ENCODE measurements around the gene ZNF8.
"Not testable (repeated sequence)": the region's sequence is repeated elsewhere in the genome, so short reads cannot be mapped to it uniquely, and the experiment has no call there.

ZNF8 gene

GRCh38 chr19:58278541-58279041 is at the start of gene ZNF8:
TSS of gene ZNF8 (plus strand) at chr19:58278955. CDS start at chr19:58279082, 127 bp downstream.
- DNase-seq, result peak; percentile 81

GRCh38 chr19:58229255-58229639 is 49.5 kb upstream of the ZNF8 start:
- no peak for DNase-seq

- no peak for DNase-seq
These were observed 41.4 kb upstream of the ZNF8 start for GRCh38 chr19:58237324-58237723.

GRCh38 chr19:58243351-58243750 is 35.4 kb upstream of the ZNF8 start:
- DNase-seq, result no peak

GRCh38 chr19:58248886-58249285 is 29.9 kb upstream of the ZNF8 start:
- no peak for DNase-seq

GRCh38 chr19:58252102-58252685 is 26.6 kb upstream of the ZNF8 start:
- no peak for DNase-seq

- not testable (repeated sequence) for DNase-seq
These were observed 20.5 kb upstream of the ZNF8 start for GRCh38 chr19:58258259-58258658.

- DNase-seq, result no peak
These were observed 17.2 kb upstream of the ZNF8 start for GRCh38 chr19:58261600-58261967.

- no peak for DNase-seq
These were observed 16.5 kb upstream of the ZNF8 start for GRCh38 chr19:58261968-58262921.

GRCh38 chr19:58262922-58263296 is 15.8 kb upstream of the ZNF8 start:
- no peak for DNase-seq

GRCh38 chr19:58265100-58265499 is 13.7 kb upstream of the ZNF8 start:
- no peak for DNase-seq

GRCh38 chr19:58268344-58268743 is 10.4 kb upstream of the ZNF8 start:
- no peak for DNase-seq

GRCh38 chr19:58274771-58275201 is 4.0 kb upstream of the ZNF8 start:
- DNase-seq, result no peak

- no peak for DNase-seq
These were observed 3.2 kb upstream of the ZNF8 start for GRCh38 chr19:58275564-58275963.

GRCh38 chr19:58277197-58277596 is 1.6 kb upstream of the ZNF8 start:
- no peak for DNase-seq

- no peak for DNase-seq
These were observed 811 bp upstream of the ZNF8 start for GRCh38 chr19:58277748-58278540.

- DNase-seq, result peak; percentile 29
These were observed 528 bp downstream of the ZNF8 start for GRCh38 chr19:58279042-58279924.

GRCh38 chr19:58279925-58280316 is 1.2 kb downstream of the ZNF8 start:
- DNase-seq, result no peak

- DNase-seq, result no peak
These were observed 5.4 kb downstream of the ZNF8 start for GRCh38 chr19:58284199-58284598.

GRCh38 chr19:58291943-58292342 is 13.2 kb downstream of the ZNF8 start:
- no peak for DNase-seq

- no peak for DNase-seq
These were observed 16.1 kb downstream of the ZNF8 start for GRCh38 chr19:58294743-58295374.

GRCh38 chr19:58296104-58296503 is 17.3 kb downstream of the ZNF8 start:
- no peak for DNase-seq

Data from NCI-H2029 treated with DMSO at 0.1 percent for 48 hours (cell line).